ENCODE data around the gene ISYNA1.

DNA sequence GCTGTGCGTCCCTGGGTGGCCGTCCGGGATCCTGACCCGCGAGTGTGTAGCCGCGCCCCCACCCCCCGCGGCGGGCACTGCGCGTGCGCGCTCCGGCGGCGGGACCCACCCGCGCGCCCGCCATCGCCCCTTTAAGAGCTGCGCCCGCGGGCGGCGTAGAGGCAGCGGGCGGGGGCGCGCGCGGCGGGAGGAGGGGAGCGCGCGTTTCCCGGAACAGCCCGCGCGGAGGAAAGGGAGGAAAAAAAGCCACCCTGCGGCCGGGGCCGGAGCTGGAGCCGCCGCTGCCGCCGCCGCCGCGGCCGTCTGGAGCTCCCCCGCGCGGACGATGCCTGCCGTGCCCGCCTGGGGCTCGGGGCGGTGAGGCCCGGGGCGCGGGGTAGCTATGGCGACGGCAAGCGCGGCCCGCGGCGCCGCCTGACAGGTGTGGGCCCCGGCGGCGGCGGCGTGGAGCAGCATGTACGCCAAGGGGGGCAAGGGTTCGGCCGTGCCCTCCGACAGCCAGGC, 18.7 kb downstream of the ISYNA1 start, which contains the start of gene SSBP4:
- TF ChIP-seq POLR2A (IDR thresholded peaks at IDR 0.05; ENCODE audit: low read length) = no peak
- no peak for TF ChIP-seq NR3C1 (IDR thresholded peaks at IDR 0.05)
- TF ChIP-seq, protein P1, sequence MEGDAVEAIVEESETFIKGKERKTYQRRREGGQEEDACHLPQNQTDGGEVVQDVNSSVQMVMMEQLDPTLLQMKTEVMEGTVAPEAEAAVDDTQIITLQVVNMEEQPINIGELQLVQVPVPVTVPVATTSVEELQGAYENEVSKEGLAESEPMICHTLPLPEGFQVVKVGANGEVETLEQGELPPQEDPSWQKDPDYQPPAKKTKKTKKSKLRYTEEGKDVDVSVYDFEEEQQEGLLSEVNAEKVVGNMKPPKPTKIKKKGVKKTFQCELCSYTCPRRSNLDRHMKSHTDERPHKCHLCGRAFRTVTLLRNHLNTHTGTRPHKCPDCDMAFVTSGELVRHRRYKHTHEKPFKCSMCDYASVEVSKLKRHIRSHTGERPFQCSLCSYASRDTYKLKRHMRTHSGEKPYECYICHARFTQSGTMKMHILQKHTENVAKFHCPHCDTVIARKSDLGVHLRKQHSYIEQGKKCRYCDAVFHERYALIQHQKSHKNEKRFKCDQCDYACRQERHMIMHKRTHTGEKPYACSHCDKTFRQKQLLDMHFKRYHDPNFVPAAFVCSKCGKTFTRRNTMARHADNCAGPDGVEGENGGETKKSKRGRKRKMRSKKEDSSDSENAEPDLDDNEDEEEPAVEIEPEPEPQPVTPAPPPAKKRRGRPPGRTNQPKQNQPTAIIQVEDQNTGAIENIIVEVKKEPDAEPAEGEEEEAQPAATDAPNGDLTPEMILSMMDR (IDR thresholded peaks at IDR 0.05) = peak; percentile 32; the same call in 2 of the 3 replicates
- no peak for TF ChIP-seq PHF8 (IDR thresholded peaks at IDR 0.05; ENCODE audit: borderline replicate concordance, low read depth)
- TF ChIP-seq, protein P2, sequence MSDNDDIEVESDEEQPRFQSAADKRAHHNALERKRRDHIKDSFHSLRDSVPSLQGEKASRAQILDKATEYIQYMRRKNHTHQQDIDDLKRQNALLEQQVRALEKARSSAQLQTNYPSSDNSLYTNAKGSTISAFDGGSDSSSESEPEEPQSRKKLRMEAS (IDR thresholded peaks at IDR 0.05) = peak; percentile 69
- TF ChIP-seq, protein P3, sequence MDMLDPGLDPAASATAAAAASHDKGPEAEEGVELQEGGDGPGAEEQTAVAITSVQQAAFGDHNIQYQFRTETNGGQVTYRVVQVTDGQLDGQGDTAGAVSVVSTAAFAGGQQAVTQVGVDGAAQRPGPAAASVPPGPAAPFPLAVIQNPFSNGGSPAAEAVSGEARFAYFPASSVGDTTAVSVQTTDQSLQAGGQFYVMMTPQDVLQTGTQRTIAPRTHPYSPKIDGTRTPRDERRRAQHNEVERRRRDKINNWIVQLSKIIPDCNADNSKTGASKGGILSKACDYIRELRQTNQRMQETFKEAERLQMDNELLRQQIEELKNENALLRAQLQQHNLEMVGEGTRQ (IDR thresholded peaks at IDR 0.05) = no peak
- no peak for TF ChIP-seq KDM1A (IDR thresholded peaks at IDR 0.05; ENCODE audit: low read depth)
- no peak for TF ChIP-seq EP300 (IDR thresholded peaks at IDR 0.05)
- 0 out of 3 replicates have a peak, but pooled peaks have one; percentile 27 for TF ChIP-seq SMC3 (IDR thresholded peaks at IDR 0.05)
- no peak for TF ChIP-seq HOXA7 (CRISPR knock-in tag; IDR thresholded peaks at IDR 0.05)
- TF ChIP-seq RARB (CRISPR knock-in tag; IDR thresholded peaks at IDR 0.05) = no peak
- TF ChIP-seq, protein P4, sequence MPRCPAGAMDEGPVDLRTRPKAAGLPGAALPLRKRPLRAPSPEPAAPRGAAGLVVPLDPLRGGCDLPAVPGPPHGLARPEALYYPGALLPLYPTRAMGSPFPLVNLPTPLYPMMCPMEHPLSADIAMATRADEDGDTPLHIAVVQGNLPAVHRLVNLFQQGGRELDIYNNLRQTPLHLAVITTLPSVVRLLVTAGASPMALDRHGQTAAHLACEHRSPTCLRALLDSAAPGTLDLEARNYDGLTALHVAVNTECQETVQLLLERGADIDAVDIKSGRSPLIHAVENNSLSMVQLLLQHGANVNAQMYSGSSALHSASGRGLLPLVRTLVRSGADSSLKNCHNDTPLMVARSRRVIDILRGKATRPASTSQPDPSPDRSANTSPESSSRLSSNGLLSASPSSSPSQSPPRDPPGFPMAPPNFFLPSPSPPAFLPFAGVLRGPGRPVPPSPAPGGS (IDR thresholded peaks at IDR 0.05) = 0 out of 3 replicates have a peak, but pooled peaks have one; percentile 37
